ENCODE results near the gene GJB6.

DNA sequence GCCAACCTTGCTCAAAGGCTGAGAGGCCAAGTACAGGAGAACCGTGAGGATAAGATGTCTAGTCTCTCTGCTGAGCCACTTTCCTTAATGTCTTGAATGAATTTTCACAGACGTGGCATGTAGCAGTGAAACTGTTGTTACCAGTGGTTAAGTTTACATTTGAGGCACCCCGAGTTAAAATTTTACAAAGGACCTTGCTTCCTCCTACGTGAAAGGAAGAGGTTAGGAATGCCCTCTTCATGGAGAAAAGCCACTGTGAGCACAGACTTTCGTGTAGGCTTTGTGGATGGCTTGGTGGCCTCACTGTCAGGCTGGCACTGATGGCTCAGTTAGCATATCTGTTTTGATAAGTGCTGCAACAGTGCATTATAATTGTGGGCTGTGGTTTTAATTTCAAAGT lies 42.0 kb downstream of the GJB6 start:
- no peak for TF ChIP-seq CBFB (CRISPR knock-in tag; IDR thresholded peaks at IDR 0.05; ENCODE audit: low read depth)
- TF ChIP-seq KAT7 (CRISPR knock-in tag; IDR thresholded peaks at IDR 0.05; ENCODE audit: borderline replicate concordance) = no peak
- TF ChIP-seq, protein P1, sequence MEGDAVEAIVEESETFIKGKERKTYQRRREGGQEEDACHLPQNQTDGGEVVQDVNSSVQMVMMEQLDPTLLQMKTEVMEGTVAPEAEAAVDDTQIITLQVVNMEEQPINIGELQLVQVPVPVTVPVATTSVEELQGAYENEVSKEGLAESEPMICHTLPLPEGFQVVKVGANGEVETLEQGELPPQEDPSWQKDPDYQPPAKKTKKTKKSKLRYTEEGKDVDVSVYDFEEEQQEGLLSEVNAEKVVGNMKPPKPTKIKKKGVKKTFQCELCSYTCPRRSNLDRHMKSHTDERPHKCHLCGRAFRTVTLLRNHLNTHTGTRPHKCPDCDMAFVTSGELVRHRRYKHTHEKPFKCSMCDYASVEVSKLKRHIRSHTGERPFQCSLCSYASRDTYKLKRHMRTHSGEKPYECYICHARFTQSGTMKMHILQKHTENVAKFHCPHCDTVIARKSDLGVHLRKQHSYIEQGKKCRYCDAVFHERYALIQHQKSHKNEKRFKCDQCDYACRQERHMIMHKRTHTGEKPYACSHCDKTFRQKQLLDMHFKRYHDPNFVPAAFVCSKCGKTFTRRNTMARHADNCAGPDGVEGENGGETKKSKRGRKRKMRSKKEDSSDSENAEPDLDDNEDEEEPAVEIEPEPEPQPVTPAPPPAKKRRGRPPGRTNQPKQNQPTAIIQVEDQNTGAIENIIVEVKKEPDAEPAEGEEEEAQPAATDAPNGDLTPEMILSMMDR (IDR thresholded peaks at IDR 0.05) = no peak
- TF ChIP-seq, protein P2, sequence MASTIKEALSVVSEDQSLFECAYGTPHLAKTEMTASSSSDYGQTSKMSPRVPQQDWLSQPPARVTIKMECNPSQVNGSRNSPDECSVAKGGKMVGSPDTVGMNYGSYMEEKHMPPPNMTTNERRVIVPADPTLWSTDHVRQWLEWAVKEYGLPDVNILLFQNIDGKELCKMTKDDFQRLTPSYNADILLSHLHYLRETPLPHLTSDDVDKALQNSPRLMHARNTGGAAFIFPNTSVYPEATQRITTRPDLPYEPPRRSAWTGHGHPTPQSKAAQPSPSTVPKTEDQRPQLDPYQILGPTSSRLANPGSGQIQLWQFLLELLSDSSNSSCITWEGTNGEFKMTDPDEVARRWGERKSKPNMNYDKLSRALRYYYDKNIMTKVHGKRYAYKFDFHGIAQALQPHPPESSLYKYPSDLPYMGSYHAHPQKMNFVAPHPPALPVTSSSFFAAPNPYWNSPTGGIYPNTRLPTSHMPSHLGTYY (CRISPR knock-in tag; IDR thresholded peaks at IDR 0.05) = no peak
- TF ChIP-seq IRF2 (CRISPR knock-in tag; IDR thresholded peaks at IDR 0.05; ENCODE audit: borderline replicate concordance, low read depth) = no peak
- no peak for TF ChIP-seq MAX (CRISPR knock-in tag; IDR thresholded peaks at IDR 0.05)
- no peak for TF ChIP-seq RELA (CRISPR knock-in tag; IDR thresholded peaks at IDR 0.05; ENCODE audit: borderline replicate concordance)
- no peak for TF ChIP-seq FOXK1 (CRISPR knock-in tag; IDR thresholded peaks at IDR 0.05)
- TF ChIP-seq, protein P3, sequence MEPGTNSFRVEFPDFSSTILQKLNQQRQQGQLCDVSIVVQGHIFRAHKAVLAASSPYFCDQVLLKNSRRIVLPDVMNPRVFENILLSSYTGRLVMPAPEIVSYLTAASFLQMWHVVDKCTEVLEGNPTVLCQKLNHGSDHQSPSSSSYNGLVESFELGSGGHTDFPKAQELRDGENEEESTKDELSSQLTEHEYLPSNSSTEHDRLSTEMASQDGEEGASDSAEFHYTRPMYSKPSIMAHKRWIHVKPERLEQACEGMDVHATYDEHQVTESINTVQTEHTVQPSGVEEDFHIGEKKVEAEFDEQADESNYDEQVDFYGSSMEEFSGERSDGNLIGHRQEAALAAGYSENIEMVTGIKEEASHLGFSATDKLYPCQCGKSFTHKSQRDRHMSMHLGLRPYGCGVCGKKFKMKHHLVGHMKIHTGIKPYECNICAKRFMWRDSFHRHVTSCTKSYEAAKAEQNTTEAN (CRISPR knock-in tag; IDR thresholded peaks at IDR 0.05) = no peak
- TF ChIP-seq ZNF671 (CRISPR knock-in tag; IDR thresholded peaks at IDR 0.05) = no peak
- TF ChIP-seq JAZF1 (CRISPR knock-in tag; IDR thresholded peaks at IDR 0.05) = no peak
- TF ChIP-seq, protein P4, sequence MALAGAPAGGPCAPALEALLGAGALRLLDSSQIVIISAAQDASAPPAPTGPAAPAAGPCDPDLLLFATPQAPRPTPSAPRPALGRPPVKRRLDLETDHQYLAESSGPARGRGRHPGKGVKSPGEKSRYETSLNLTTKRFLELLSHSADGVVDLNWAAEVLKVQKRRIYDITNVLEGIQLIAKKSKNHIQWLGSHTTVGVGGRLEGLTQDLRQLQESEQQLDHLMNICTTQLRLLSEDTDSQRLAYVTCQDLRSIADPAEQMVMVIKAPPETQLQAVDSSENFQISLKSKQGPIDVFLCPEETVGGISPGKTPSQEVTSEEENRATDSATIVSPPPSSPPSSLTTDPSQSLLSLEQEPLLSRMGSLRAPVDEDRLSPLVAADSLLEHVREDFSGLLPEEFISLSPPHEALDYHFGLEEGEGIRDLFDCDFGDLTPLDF (CRISPR knock-in tag; IDR thresholded peaks at IDR 0.05) = no peak
- TF ChIP-seq E2F5 (CRISPR knock-in tag; IDR thresholded peaks at IDR 0.05) = no peak
- TF ChIP-seq ETV6 (CRISPR knock-in tag; IDR thresholded peaks at IDR 0.05) = no peak

All from WTC11 (cell line).